H1 (cell line): Measurements from ENCODE around the gene GMEB2. TPM values are rescaled to one million over a fixed set of nuclear protein-coding genes. Genes with fewer than 3 reads are reported as not detected.

Experiments
- CTCF ChIA-PET: fragments of 300-600 bp; sonication (Branson Sonifier 250); formaldehyde crosslinking; loops from one replicate; lab custom pipeline; 2021; ENCODE audit not compliant: partially characterized antibody; lab: Charles Lee
- POLR2A ChIA-PET: fragments of 300-600 bp; sonication (Branson Sonifier 250); formaldehyde crosslinking; loops from one replicate; lab custom pipeline; 2021; ENCODE audit warnings: inconsistent platforms; ENCODE audit not compliant: partially characterized antibody; lab: Charles Lee
- DNase-seq, 2 experiments: peaks; one replicate each; pipeline versions ENCODE4 v3.0.0 to v3.0.0-alpha.2; 2010 to 2022; ENCODE audit warnings: low spot score in 2 of 2, low read depth in 1 of 2, mixed read lengths in 1 of 2
- FAIRE-seq: peaks from 2 replicates; lab custom pipeline; 2011; peaks lifted over from hg19 to GRCh38; lab: Jason Lieb, UNC
- H2AFZ ChIP-seq: 2 replicates; pipeline ENCODE4 v1.8.1; 2012; ENCODE audit warnings: low read length, inconsistent platforms
- H2AK5ac ChIP-seq: 2 replicates; pipeline ENCODE4 v1.6.1; 2013; ENCODE audit warnings: low read depth, low read length
- H2BK120ac ChIP-seq: replicated peaks from 2 replicates; pipeline ENCODE3; 2013; ENCODE audit warnings: low read depth, low read length, inconsistent platforms
- H2BK12ac ChIP-seq: 2 replicates; pipeline ENCODE4 v1.6.1; 2013; ENCODE audit warnings: low read depth, low read length
- H2BK15ac ChIP-seq: 2 replicates; pipeline ENCODE4 v1.6.1; 2013; ENCODE audit warnings: low read length
- H2BK20ac ChIP-seq: 2 replicates; pipeline ENCODE4 v1.6.1; 2013; ENCODE audit warnings: low read length
- H2BK5ac ChIP-seq: 2 replicates; pipeline ENCODE4 v1.6.1; 2013; ENCODE audit warnings: low read depth, low read length
- H3K14ac ChIP-seq: 2 replicates; pipeline ENCODE4 v1.6.1; 2013; ENCODE audit warnings: inconsistent platforms; ENCODE audit not compliant: insufficient read length
- H3K18ac ChIP-seq: 2 replicates; pipeline ENCODE4 v1.6.1; 2013; ENCODE audit warnings: low read length; ENCODE audit errors: extremely low read depth
- H3K23ac ChIP-seq: 2 replicates; pipeline ENCODE4 v1.6.1; 2013; ENCODE audit warnings: inconsistent platforms; ENCODE audit not compliant: insufficient read length
- H3K23me2 ChIP-seq: 2 replicates; pipeline ENCODE4 v1.6.1; 2013; ENCODE audit warnings: low read depth, low read length
- H3K27ac ChIP-seq: 2 replicates; pipeline ENCODE4 v1.6.1; 2011; ENCODE audit warnings: low read depth, low read length, inconsistent platforms
- H3K27me3 ChIP-seq, 4 experiments: replicated peaks in 1 of 4; 1 replicate in 1 of 4; 2 replicates in 3 of 4; pipeline versions ENCODE4 v1.6.1 to v1.8.1; 2011 to 2013; ENCODE audit warnings: low read length in 3 of 4, mild to moderate bottlenecking in 3 of 4, inconsistent platforms in 2 of 4, mixed read lengths in 2 of 4, moderate library complexity in 1 of 4; ENCODE audit not compliant: control insufficient read depth in 3 of 4, insufficient read depth in 3 of 4; ENCODE audit errors: extremely low read depth in 1 of 4
- H3K36me3 ChIP-seq, 4 experiments: 2 replicates each; pipeline versions ENCODE4 v1.6.1 to v1.8.1; 2011 to 2013; ENCODE audit warnings: mild to moderate bottlenecking in 4 of 4, low read length in 3 of 4, moderate library complexity in 2 of 4, control low read depth in 1 of 4, inconsistent platforms in 1 of 4; ENCODE audit not compliant: insufficient read depth in 4 of 4, control insufficient read depth in 2 of 4
- H3K4ac ChIP-seq: replicated peaks from 2 replicates; pipeline ENCODE3; 2013; ENCODE audit warnings: low read length, low read depth, mixed read lengths, inconsistent platforms; ENCODE audit not compliant: insufficient read length
- H3K4me1 ChIP-seq, 4 experiments: replicated peaks in 1 of 4; 1 replicate in 1 of 4; 2 replicates in 3 of 4; pipeline versions ENCODE4 v1.6.1 to v1.8.1; 2011 to 2013; ENCODE audit warnings: low read length in 3 of 4, inconsistent platforms in 2 of 4, mixed read lengths in 1 of 4; ENCODE audit not compliant: insufficient read depth in 4 of 4, control insufficient read depth in 3 of 4
- H3K4me2 ChIP-seq, 2 experiments: 2 replicates each; pipeline versions ENCODE4 v1.6.1 to v1.8.1; 2011 to 2013; ENCODE audit warnings: low read depth in 2 of 2, low read length in 2 of 2, control low read depth in 1 of 2, inconsistent platforms in 1 of 2, mild to moderate bottlenecking in 1 of 2; ENCODE audit not compliant: insufficient read depth in 1 of 2
- H3K4me3 ChIP-seq, 4 experiments: fragments of 200-600, 300-600 bp in 1 of 4; sonication (generic), shearing (Covaris generic), sonication (Bioruptor Twin) in 1 of 4; 2 replicates each; pipeline versions ENCODE4 v1.5.1 to v1.8.1; 2011 to 2016; ENCODE audit warnings: low read length in 4 of 4, low read depth in 3 of 4, control low read depth in 2 of 4, inconsistent platforms in 2 of 4, mild to moderate bottlenecking in 2 of 4, mixed read lengths in 1 of 4, moderate library complexity in 1 of 4; ENCODE audit not compliant: insufficient read depth in 2 of 4; ENCODE audit errors: extremely low read depth in 1 of 4
- H3K56ac ChIP-seq: replicated peaks from 2 replicates; pipeline ENCODE3; 2013; ENCODE audit warnings: low read depth, mild to moderate bottlenecking, mixed read lengths, low read length, inconsistent platforms; ENCODE audit not compliant: insufficient read length
- H3K79me1 ChIP-seq: 2 replicates; pipeline ENCODE4 v1.6.1; 2013; ENCODE audit warnings: low read depth, low read length, control low read depth
- H3K79me2 ChIP-seq, 2 experiments: 2 replicates each; pipeline versions ENCODE4 v1.6.1 to v1.8.1; 2012 to 2013; ENCODE audit warnings: low read length in 2 of 2, mild to moderate bottlenecking in 2 of 2, inconsistent platforms in 1 of 2; ENCODE audit not compliant: insufficient read depth in 2 of 2, control insufficient read depth in 1 of 2
- H3K9ac ChIP-seq, 4 experiments: replicated peaks in 1 of 4; 1 replicate in 1 of 4; 2 replicates in 3 of 4; pipeline versions ENCODE4 v1.6.1 to v1.8.1; 2011 to 2013; ENCODE audit warnings: low read depth in 3 of 4, low read length in 3 of 4, control low read depth in 2 of 4, mild to moderate bottlenecking in 2 of 4, moderate library complexity in 2 of 4, inconsistent platforms in 1 of 4; ENCODE audit errors: extremely low read depth in 1 of 4
- H3K9me3 ChIP-seq, 2 experiments: 2 replicates each; pipeline versions ENCODE4 v1.6.1 to v1.8.1; 2012 to 2013; ENCODE audit warnings: mild to moderate bottlenecking in 2 of 2, moderate library complexity in 2 of 2, control low read depth in 1 of 2, inconsistent platforms in 1 of 2, low read depth in 1 of 2, low read length in 1 of 2, mixed read lengths in 1 of 2; ENCODE audit not compliant: insufficient read depth in 2 of 2
- H4K20me1 ChIP-seq, 2 experiments: replicated peaks in 1 of 2; 2 replicates each; pipeline versions ENCODE3 to v1.8.1; 2011 to 2013; ENCODE audit warnings: inconsistent platforms in 2 of 2, low read length in 2 of 2, mild to moderate bottlenecking in 1 of 2; ENCODE audit not compliant: insufficient read depth in 2 of 2, control insufficient read depth in 1 of 2
- H4K5ac ChIP-seq: 2 replicates; pipeline ENCODE4 v1.6.1; 2013; ENCODE audit warnings: low read length, low read depth, mixed read lengths, inconsistent platforms; ENCODE audit not compliant: insufficient read length
- H4K8ac ChIP-seq: 2 replicates; pipeline ENCODE4 v1.8.0; 2013; ENCODE audit warnings: mild to moderate bottlenecking, moderate library complexity, low read length, inconsistent platforms; ENCODE audit not compliant: insufficient read depth; ENCODE audit errors: extremely low read depth
- H4K91ac ChIP-seq: replicated peaks from 2 replicates; pipeline ENCODE3; 2013; ENCODE audit warnings: low read length, mixed read lengths, inconsistent platforms; ENCODE audit not compliant: insufficient read length
- CHD1 ChIP-seq: IDR thresholded peaks from 2 replicates; pipeline ENCODE4 v1.6.1; 2012; ENCODE audit warnings: low read depth, low read length, improper control_type of control experiment
- GTF2F1 ChIP-seq: IDR thresholded peaks from 2 replicates; pipeline ENCODE4 v1.6.1; 2012; ENCODE audit warnings: low read depth, low read length, improper control_type of control experiment, borderline replicate concordance
- HDAC2 ChIP-seq, 2 experiments: fragments of 300-600 bp in 1 of 2; sonication (generic) in 1 of 2; IDR thresholded peaks; 2 replicates each; pipeline ENCODE4 v1.6.1; 2011 to 2012; ENCODE audit warnings: low read depth in 2 of 2, low read length in 2 of 2, mild to moderate bottlenecking in 2 of 2, moderate library complexity in 2 of 2, borderline replicate concordance in 1 of 2, inconsistent platforms in 1 of 2
- NRF1 ChIP-seq: IDR thresholded peaks from 2 replicates; pipeline ENCODE4 v1.6.1; 2011; ENCODE audit warnings: mild to moderate bottlenecking, low read depth, low read length, improper control_type of control experiment
- PHF8 ChIP-seq: fragments of 200-600 bp; sonication (generic); conservative IDR thresholded peaks from 2 replicates; pipeline ENCODE4 v1.7.1; 2012; ENCODE audit warnings: low read depth, mild to moderate bottlenecking, inconsistent platforms, low read length, moderate library complexity
- RAD21 ChIP-seq, 2 experiments: IDR thresholded peaks in 1 of 2; conservative IDR thresholded peaks in 1 of 2; 2 replicates each; pipeline ENCODE4 v1.6.1; 2011; ENCODE audit warnings: low read depth in 2 of 2, low read length in 2 of 2, improper control_type of control experiment in 1 of 2, inconsistent platforms in 1 of 2, mild to moderate bottlenecking in 1 of 2, moderate library complexity in 1 of 2
- RFX5 ChIP-seq: IDR thresholded peaks from 2 replicates; pipeline ENCODE4 v1.6.1; 2011; ENCODE audit warnings: low read depth, low read length, improper control_type of control experiment, borderline replicate concordance
- SIN3A ChIP-seq, 2 experiments: IDR thresholded peaks in 1 of 2; conservative IDR thresholded peaks in 1 of 2; 2 replicates each; pipeline ENCODE4 v1.6.1; 2011 to 2012; ENCODE audit warnings: low read length in 2 of 2, improper control_type of control experiment in 1 of 2, low read depth in 1 of 2, mild to moderate bottlenecking in 1 of 2
- SIRT6 ChIP-seq: IDR thresholded peaks from one replicate; pipeline ENCODE4 v1.7.1; 2012; ENCODE audit warnings: low read length, inconsistent platforms
- TAF1 ChIP-seq: IDR thresholded peaks from 2 replicates; pipeline ENCODE4 v1.6.1; 2011; ENCODE audit warnings: mild to moderate bottlenecking, low read depth, low read length
- WGBS, 2 experiments: shearing (Covaris generic) in 1 of 2; methylation state at CpG; one replicate each; pipeline versions ENCODE4 v1.1.6 to v1.1.7; 2013 to 2015; ENCODE audit warnings: low lambda C conversion rate in 2 of 2, mixed read lengths in 2 of 2, inconsistent platforms in 1 of 2, low coverage in 1 of 2, missing lambda C conversion rate in 1 of 2; ENCODE audit not compliant: insufficient replicate concordance in 2 of 2, insufficient coverage in 1 of 2, insufficient read length in 1 of 2; ENCODE audit errors: extremely low coverage in 1 of 2, missing lambda C conversion rate in 1 of 2; 5-methylcytosine and 5-hydroxymethylcytosine counted together
- polyA plus RNA-seq, 7 experiments: library from polyadenylated mRNA; depleted of rRNA in 3 of 7; stranded (reverse) in 5 of 7; unstranded in 2 of 7; fragments of >200 nt in 5 of 7; fragments of 200-250 nt in 2 of 7; gene quantifications; 1 replicate in 5 of 7; 2 replicates in 1 of 7; 4 replicates in 1 of 7; pipeline versions ENCODE4 v1.2.1 to v1.2.3, GENCODE V29; 2011 to 2013; ENCODE audit warnings: missing spikeins in 2 of 7, mixed read lengths in 2 of 7
- total RNA-seq: library from RNA; stranded (reverse); fragmentation: NEBNext Ultra II Directional; extraction: Animal tissue kit (Norgen Biotek cat#: 25700); gene quantifications from 2 replicates; pipeline ENCODE4 v1.2.1, GENCODE V29; 2021
- TF ChIP-seq, protein P1 (sequence below), 3 experiments: IDR thresholded peaks; 1 replicate in 2 of 3; 2 replicates in 1 of 3; pipeline versions ENCODE4 v1.5.1 to v1.6.1; 2011; ENCODE audit warnings: low read length in 3 of 3, mild to moderate bottlenecking in 3 of 3, inconsistent platforms in 2 of 3, low read depth in 1 of 3, moderate library complexity in 1 of 3; ENCODE audit not compliant: insufficient read depth in 1 of 3; ENCODE audit errors: control extremely low read depth in 1 of 3

The GMEB2 gene
- total and polyA plus RNA-seq, 2 of the 8 experiments (the other 6 are each of a cell fraction or from before 2014, with no cell fraction given), result 12.9 to 14.2 TPM

DNA sequence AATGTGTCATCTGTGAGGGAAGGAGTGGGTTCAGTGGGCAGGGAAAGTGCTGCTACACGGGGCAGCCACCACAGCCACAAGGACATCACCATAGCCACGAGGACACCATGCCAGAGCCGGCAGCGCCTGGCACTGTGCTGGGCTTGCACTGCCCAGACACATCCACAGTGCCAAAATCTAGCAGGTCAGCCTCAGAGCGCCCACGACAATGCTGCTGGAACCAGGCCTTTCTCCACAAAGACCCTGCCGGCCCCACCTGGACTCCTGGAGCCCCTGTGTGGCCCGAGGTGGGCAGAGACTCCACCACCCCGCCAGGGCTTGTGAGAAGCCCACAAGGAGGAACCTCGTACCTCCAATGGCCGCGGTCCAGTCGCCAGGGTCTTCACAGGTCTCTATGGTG is 34.2 kb downstream of the GMEB2 start:
- no peak overlapping the region for H3K4me2 ChIP-seq
- TF ChIP-seq NRF1, result no peak
- no peak for TF ChIP-seq RAD21 (IDR thresholded peaks at IDR 0.05 in 1 of 2, conservative IDR thresholded peaks at IDR 0.05 in 1 of 2; ENCODE audit: low read depth in 2 of 2, low read length in 2 of 2)
- no peak for TF ChIP-seq HDAC2 (IDR thresholded peaks at IDR 0.05; ENCODE audit: borderline replicate concordance in 1 of 2, low read depth in 2 of 2, low read length in 2 of 2)
- TF ChIP-seq TAF1, result no peak
- no peak for TF ChIP-seq RFX5
- no peak for TF ChIP-seq CHD1
- TF ChIP-seq PHF8, result no peak
- no peak for TF ChIP-seq GTF2F1
- no peak for TF ChIP-seq SIN3A (conservative IDR thresholded peaks at IDR 0.05 in 1 of 2, IDR thresholded peaks at IDR 0.05 in 1 of 2; ENCODE audit: low read depth in 1 of 2, low read length in 2 of 2)
- TF ChIP-seq SIRT6, result no peak
- TF ChIP-seq, protein P1, sequence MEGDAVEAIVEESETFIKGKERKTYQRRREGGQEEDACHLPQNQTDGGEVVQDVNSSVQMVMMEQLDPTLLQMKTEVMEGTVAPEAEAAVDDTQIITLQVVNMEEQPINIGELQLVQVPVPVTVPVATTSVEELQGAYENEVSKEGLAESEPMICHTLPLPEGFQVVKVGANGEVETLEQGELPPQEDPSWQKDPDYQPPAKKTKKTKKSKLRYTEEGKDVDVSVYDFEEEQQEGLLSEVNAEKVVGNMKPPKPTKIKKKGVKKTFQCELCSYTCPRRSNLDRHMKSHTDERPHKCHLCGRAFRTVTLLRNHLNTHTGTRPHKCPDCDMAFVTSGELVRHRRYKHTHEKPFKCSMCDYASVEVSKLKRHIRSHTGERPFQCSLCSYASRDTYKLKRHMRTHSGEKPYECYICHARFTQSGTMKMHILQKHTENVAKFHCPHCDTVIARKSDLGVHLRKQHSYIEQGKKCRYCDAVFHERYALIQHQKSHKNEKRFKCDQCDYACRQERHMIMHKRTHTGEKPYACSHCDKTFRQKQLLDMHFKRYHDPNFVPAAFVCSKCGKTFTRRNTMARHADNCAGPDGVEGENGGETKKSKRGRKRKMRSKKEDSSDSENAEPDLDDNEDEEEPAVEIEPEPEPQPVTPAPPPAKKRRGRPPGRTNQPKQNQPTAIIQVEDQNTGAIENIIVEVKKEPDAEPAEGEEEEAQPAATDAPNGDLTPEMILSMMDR (IDR thresholded peaks at IDR 0.05; ENCODE audit: control extremely low read depth in 1 of 3, insufficient read depth in 1 of 3, low read depth in 1 of 3, low read length in 3 of 3), result no peak

More for the DNA sequence above, 34.2 kb downstream of the GMEB2 start:
- Histone ChIP-seq H3K23me2 (no peaks in the 10 kb centered on the region), H3K36me3 (peaks cover 0 to 18% (median 14%) of the 10 kb centered on the region in 4 experiments; a peak in 7 of 8 replicates), H3K9me3 (no peaks in the 10 kb centered on the region), H3K79me2 (no peaks in the 10 kb centered on the region), H2BK120ac (no peak overlapping the region), H2BK15ac (no peak overlapping the region), H3K27ac (no peak overlapping the region), H2AK5ac (no peak overlapping the region), H3K18ac (no peak overlapping the region), H2AFZ (no peak overlapping the region), H3K14ac (no peak overlapping the region), H3K56ac (no peak overlapping the region), H3K23ac (no peak overlapping the region), H3K4me1 (no peaks in the 10 kb centered on the region), H3K9ac (no peak overlapping the region), H4K91ac (no peak overlapping the region), H3K27me3 (no peaks in the 10 kb centered on the region), H3K4me3 (no peak overlapping the region), H2BK12ac (no peak overlapping the region), H2BK20ac (no peak overlapping the region), H4K8ac (no peak overlapping the region), H3K4ac (no peak overlapping the region), H4K5ac (no peak overlapping the region), H4K20me1 (peaks cover 0 to 12% of the 10 kb centered on the region in 2 experiments), H3K79me1 (no peaks in the 10 kb centered on the region), H2BK5ac (no peak overlapping the region)
- 86% methylated on average over 13 of the region's 13 CpGs; no CpG with 5 or more reads in 1 of the 2 experiments for whole genome bisulfite sequencing, 2 experiments
- no peak for DNase-seq
- no peak for FAIRE-seq
- CTCF ChIA-PET, result interaction anchor here (1.1 to 1.6 kb wide), 2 partner anchors 20 to 55 kb away, joined by 3 read pairs; no protein-coding TSS in a partner anchor
- POLR2A ChIA-PET, result no interaction called here
